ENCODE results near the gene POU6F1. TPM values are rescaled to one million over a fixed set of nuclear protein-coding genes. Genes with fewer than 3 reads are reported as not detected.

The POU6F1 gene
- total RNA-seq, 1 donor from 2014 or later: 10.8 TPM

DNA sequence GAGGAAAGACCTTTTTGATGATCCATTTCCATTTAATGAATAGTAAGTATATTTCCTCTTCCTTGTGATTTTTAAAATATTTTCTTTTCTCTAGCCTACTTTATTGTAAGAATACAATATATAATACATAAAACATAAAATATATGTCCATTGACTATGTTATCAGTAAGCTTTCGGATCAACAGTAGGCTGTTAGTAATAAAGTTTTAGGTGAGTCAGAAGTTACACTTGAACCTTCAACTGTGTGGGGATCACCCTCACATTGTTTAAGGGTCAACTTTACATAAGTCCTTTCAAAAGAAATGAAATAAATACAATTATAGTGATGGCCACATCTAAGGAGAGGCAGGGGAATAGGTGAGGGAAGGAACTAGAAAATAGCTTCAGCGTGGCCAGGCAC, 40.0 kb downstream of the POU6F1 start:
- Mint-ChIP-seq H3K27me3 (ENCODE audit: unreplicated experiment) (no peaks in the 10 kb centered on the region), H3K27ac (ENCODE audit: unreplicated experiment) (no peak overlapping the region), H3K4me1 (ENCODE audit: unreplicated experiment) (no peaks in the 10 kb centered on the region), H3K36me3 (ENCODE audit: low read depth, unreplicated experiment) (no peaks in the 10 kb centered on the region), H3K4me3 (ENCODE audit: unreplicated experiment) (no peak overlapping the region), H3K9me3 (ENCODE audit: unreplicated experiment) (no peaks in the 10 kb centered on the region)
- TF ChIP-seq, protein P1, sequence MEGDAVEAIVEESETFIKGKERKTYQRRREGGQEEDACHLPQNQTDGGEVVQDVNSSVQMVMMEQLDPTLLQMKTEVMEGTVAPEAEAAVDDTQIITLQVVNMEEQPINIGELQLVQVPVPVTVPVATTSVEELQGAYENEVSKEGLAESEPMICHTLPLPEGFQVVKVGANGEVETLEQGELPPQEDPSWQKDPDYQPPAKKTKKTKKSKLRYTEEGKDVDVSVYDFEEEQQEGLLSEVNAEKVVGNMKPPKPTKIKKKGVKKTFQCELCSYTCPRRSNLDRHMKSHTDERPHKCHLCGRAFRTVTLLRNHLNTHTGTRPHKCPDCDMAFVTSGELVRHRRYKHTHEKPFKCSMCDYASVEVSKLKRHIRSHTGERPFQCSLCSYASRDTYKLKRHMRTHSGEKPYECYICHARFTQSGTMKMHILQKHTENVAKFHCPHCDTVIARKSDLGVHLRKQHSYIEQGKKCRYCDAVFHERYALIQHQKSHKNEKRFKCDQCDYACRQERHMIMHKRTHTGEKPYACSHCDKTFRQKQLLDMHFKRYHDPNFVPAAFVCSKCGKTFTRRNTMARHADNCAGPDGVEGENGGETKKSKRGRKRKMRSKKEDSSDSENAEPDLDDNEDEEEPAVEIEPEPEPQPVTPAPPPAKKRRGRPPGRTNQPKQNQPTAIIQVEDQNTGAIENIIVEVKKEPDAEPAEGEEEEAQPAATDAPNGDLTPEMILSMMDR (IDR thresholded peaks at IDR 0.05; ENCODE audit: unreplicated experiment): no peak
- no peak for DNase-seq (ENCODE audit: low spot score)

DNA sequence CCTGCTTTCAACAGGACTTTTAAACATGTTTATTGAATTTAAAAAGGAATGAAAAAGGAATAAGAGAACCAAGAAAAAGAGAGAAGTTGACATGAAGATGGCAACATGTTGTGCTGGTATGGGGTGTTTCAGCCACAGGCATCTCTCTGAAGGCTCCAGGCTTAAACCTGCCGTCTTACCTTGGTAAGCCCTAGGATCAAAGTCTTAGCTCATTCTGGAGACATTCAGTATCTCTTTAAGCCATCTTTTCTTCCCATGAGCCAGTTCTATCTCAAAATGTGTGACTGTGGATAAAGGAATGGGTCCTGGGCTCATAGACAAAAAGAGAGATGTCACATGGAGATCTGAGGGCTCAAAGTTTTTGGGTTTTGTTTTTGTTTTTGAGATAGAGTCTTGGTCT, 43.4 kb downstream of the POU6F1 start:
- Mint-ChIP-seq H3K27ac (ENCODE audit: unreplicated experiment) (no peak overlapping the region), H3K4me3 (ENCODE audit: unreplicated experiment) (peak overlapping the region; percentile 16), H3K36me3 (ENCODE audit: low read depth, unreplicated experiment) (no peaks in the 10 kb centered on the region), H3K27me3 (ENCODE audit: unreplicated experiment) (no peaks in the 10 kb centered on the region), H3K9me3 (ENCODE audit: unreplicated experiment) (no peaks in the 10 kb centered on the region), H3K4me1 (ENCODE audit: unreplicated experiment) (no peaks in the 10 kb centered on the region)
- TF ChIP-seq, protein P1 (IDR thresholded peaks at IDR 0.05; ENCODE audit: unreplicated experiment): no peak
- no peak for DNase-seq (ENCODE audit: low spot score)

DNA sequence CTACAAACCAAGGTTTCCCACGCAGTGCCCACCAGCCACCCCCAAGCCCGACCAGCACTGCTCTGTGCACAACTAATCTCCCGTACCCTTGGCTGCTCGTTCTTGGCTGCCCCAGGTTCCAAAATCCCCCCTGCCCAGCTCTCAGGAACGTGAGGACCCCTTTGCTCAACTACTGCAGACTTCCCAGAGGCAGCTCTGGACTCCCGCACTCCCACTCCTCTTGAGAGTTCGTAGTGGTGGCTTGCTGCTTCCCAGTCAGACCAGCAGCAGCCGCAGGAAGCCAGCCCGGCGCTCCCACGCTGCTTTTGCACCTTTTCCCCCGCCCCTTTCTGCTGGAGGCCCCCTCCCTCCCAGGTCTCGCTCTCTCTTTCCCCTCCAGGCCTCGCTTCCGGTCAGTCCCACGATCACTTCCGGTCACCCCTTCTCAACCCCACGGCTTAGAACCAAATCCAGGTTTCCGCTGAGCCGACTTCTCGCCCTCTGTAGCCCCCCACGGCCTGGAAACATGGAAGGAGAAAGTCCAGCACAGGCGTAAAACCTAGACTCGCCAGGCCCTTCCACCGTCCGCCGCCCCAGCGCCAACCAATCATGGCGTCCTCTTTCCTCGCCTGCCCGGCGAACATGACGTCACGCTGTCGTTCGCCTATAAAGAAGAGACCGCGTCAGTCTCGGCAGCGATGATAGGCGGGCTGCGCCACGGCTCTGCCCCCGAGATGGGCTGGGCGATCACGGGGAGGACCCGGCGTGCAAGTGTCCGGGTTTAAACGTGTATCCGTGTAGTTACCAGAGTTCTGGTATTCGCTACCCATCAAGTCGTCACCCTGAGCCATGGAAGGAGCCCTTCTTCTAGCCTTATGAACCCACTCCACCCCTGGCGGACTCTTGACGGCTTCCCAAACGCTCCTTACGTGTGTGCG, 45.1 kb downstream of the POU6F1 start, which contains the start of gene TFCP2:
Gene TFCP2, minus strand, starts transcription at position 621 of the 917 bp plus-strand sequence. CDS start 713 bp downstream, outside the sequence.
- H3K4me1 Mint-ChIP-seq (ENCODE audit: unreplicated experiment): no peaks in the 10 kb centered on the region
- H3K4me3 Mint-ChIP-seq (ENCODE audit: unreplicated experiment): peak within 1 kb of the TSS; percentile 8
- H3K36me3 Mint-ChIP-seq (ENCODE audit: low read depth, unreplicated experiment): no peaks in the 10 kb centered on the region
- no peak within 1 kb of the TSS for H3K27ac Mint-ChIP-seq (ENCODE audit: unreplicated experiment)
- TF ChIP-seq, protein P1 (IDR thresholded peaks at IDR 0.05; ENCODE audit: unreplicated experiment): no peak
- H3K27me3 Mint-ChIP-seq (ENCODE audit: unreplicated experiment): peaks cover 2% of the 10 kb centered on the region
- H3K9me3 Mint-ChIP-seq (ENCODE audit: unreplicated experiment): no peaks in the 10 kb centered on the region
- DNase-seq (ENCODE audit: low spot score): peak; percentile 92

DNA sequence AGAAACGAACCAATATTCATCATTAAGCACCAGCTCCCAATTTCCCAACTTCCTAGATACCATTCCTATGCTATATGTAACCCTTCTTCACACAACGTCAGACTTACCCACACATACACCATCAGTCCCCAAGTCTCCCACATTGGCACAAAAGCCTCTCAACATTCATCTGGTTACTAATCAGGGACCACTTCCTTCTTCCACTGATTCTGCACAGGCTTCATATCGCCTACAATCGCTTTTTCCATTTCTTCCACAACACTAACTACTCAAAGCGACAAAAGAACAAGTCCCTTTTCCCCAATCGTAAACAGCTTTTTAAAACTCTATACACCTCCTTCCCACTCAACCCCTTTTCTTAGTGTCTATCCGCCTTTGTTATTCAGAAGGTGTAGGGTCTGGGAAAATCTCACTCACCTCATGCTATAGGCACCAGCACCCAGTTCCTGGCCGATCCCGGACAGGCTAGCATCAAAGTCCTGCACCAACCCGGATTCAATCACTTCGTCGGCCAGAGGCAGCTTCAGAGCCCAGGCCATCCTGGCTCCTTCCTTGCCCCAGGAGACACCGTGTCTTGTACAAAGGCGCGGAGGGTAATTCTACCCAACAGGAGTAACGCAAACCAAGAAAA, 45.9 kb downstream of the POU6F1 start:
- no peaks in the 10 kb centered on the region for H3K9me3 Mint-ChIP-seq (ENCODE audit: unreplicated experiment)
- H3K27me3 Mint-ChIP-seq (ENCODE audit: unreplicated experiment): peaks cover 2% of the 10 kb centered on the region
- peak; percentile 38 for DNase-seq (ENCODE audit: low spot score)
- no peak overlapping the region for H3K27ac Mint-ChIP-seq (ENCODE audit: unreplicated experiment)
- H3K4me3 Mint-ChIP-seq (ENCODE audit: unreplicated experiment): no peak overlapping the region
- H3K36me3 Mint-ChIP-seq (ENCODE audit: low read depth, unreplicated experiment): no peaks in the 10 kb centered on the region
- H3K4me1 Mint-ChIP-seq (ENCODE audit: unreplicated experiment): no peaks in the 10 kb centered on the region
- TF ChIP-seq, protein P1 (IDR thresholded peaks at IDR 0.05; ENCODE audit: unreplicated experiment): no peak

DNA sequence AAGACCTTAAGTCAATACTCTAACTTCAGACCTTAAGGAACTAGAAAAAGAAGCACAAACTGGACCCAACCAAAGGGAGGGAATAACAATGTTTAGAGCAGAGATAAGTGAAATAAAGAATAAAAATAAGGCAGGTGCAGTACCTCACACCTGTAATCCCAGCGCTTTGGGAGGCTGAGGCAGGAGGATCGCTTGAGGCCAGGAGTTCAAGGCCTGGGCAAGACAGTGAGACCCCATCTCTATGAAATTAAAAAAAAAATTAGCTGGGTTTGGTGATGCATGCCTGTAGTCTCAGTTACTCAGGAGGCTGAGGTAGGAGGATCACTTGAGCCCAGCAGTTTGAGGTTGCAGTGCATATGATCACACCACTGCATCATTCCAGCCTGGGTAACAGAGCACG, 54.1 kb downstream of the POU6F1 start:
- Mint-ChIP-seq H3K4me3 (ENCODE audit: unreplicated experiment) (no peak overlapping the region), H3K27ac (ENCODE audit: unreplicated experiment) (no peak overlapping the region), H3K9me3 (ENCODE audit: unreplicated experiment) (no peaks in the 10 kb centered on the region), H3K4me1 (ENCODE audit: unreplicated experiment) (no peaks in the 10 kb centered on the region), H3K27me3 (ENCODE audit: unreplicated experiment) (no peaks in the 10 kb centered on the region), H3K36me3 (ENCODE audit: low read depth, unreplicated experiment) (peaks cover 4% of the 10 kb centered on the region)
- TF ChIP-seq, protein P1 (IDR thresholded peaks at IDR 0.05; ENCODE audit: unreplicated experiment): no peak
- DNase-seq (ENCODE audit: low spot score): no peak

All from endothelial cell (in vitro differentiated cells).